Fibroblast of mammary gland (primary cell): Measurements from ENCODE around the gene SH3RF2.

Experiments
- DNase-seq: peaks from one replicate; pipeline ENCODE4 v3.0.0-alpha.2; 2010; ENCODE audit warnings: low read depth
- H3K4me3 ChIP-seq: 2 replicates; pipeline ENCODE4 v1.5.1; 2011; ENCODE audit warnings: low read depth, mild to moderate bottlenecking, low read length, moderate library complexity; ENCODE audit not compliant: control insufficient read depth
- CTCF ChIP-seq: conservative IDR thresholded peaks from 2 replicates; pipeline ENCODE4 v1.5.1; 2011; ENCODE audit warnings: low read depth, low read length, inconsistent platforms; ENCODE audit not compliant: control insufficient read depth, insufficient read depth

Gene SH3RF2

DNA sequence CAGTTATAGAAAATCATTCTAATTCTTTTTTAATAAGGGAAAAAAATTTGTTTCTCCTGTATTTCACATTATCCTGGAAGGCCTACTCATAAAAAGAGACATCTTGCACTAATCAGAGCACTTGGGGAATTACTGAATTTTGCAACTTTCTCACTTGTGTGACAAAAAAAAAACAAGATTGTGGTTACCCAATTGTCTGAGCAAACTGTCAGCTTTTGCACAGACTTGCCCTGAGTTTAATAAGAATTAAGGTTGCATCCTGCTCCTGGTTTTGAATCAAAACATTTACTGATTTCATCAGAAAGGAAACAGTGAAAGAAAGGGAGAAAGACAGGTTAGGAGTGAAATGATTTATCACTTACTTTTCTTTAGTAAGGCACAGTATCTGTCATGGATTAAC lies 10.6 kb upstream of the SH3RF2 start:
- DNase-seq: peak; percentile 62
- H3K4me3 ChIP-seq: no peak overlapping the region
- TF ChIP-seq CTCF: no peak

GRCh38 chr5:145931718-145932117 lies 4.7 kb upstream of the SH3RF2 start:
- DNase-seq: no peak
- H3K4me3 ChIP-seq: no peak overlapping the region
- TF ChIP-seq CTCF: no peak

- H3K4me3 ChIP-seq: no peak overlapping the region
- no peak for DNase-seq
- no peak for TF ChIP-seq CTCF
These were observed 2.1 kb upstream of the SH3RF2 start for GRCh38 chr5:145934276-145934675.

- peak; percentile 20 for DNase-seq
- no peak overlapping the region for H3K4me3 ChIP-seq
- TF ChIP-seq CTCF: no peak
These were observed 1.3 kb downstream of the SH3RF2 start for GRCh38 chr5:145937432-145938250.

DNA sequence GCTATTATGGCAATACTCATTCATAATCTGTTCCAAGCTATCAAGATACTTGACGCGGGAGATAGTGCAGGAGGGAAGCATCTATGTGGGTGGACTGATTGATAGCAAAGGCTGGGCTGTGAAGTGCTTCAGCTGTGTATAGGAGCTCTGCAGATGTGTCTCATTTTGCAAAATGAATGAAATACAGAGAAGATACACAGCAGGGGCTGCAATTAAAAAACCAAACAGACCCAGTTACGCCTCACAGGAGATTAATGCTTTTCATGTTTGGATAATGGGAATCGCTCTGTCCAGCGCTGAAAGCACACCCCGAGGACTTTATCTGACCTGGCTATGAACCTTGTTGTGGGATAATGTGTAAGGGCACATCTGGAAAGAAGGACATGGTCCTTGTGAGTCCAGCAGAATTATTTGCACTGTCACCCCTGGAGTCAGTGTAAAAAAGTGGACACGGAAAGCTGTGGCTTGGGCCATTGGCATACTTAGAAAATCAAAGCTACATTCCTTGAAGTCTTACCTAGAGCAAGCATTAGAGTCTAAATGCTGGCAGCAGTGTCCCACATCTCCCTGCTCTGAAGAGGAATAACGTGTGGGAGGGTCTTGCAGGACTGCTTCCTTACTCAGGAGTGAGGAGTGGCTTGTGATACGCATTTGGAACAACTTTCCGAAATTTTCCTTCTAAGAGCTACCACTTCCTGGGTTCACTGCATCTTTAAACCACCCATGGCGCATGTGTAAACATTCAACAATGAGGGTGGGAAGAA lies 2.6 kb downstream of the SH3RF2 start:
- no peak for TF ChIP-seq CTCF
- no peak for DNase-seq
- H3K4me3 ChIP-seq: no peak overlapping the region

DNA sequence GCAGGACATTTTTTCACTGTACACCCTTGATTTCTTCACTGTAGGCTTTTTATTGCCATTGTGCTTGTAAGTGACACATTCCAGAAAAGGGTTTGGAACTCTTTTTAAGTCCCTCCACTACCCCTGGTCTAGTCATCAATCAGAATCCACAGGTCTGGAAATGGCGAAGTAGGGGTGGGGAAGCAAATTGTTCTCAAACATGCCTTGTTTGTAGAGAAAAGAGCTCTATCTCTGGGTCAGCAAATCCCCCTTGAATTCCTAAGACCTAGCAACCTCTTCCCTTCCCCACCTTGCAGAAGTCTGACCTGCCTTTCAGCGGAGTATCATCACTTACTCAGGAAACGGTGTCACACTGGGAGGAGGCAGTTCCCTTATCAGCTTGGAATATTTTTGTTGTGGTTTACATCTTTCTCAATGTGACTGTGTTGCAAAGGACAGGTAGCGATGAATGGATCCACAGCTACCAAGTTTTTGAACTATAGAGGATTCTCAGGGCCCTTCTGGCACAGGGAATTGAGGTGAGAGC lies 3.2 kb downstream of the SH3RF2 start:
- no peak overlapping the region for H3K4me3 ChIP-seq
- no peak for DNase-seq
- no peak for TF ChIP-seq CTCF
